Iris pigment epithelial cell (primary cell): Measurements from ENCODE around the gene TTR.

Source experiments
- DNase-seq: peaks from one replicate; pipeline ENCODE4 v3.0.0-alpha.2; 2011; ENCODE audit warnings: low read depth

TTR gene

DNA sequence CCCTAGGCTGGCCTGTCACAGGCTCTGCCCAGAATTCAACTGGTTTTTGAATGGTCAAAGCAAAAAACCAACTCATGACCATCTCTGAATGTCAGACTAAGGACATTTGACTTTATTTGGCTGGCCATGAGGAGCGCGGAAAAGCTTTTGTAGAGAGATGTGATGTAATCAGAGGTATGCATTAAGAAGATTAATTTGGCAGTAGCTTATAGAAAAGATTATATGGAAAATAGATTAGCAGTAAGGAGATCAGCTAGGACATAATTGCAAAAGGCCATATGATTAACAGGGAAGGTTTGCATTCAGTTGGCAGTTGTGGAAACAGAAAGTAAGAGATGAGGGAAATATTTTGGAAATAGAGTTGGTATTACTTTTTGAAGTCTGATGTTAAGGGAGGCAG lies 12.3 kb upstream of the TTR start:
- DNase-seq = no peak

- DNase-seq = peak; percentile 31
Observed at GRCh38 chr18:31581498-31582197, 10.0 kb upstream of the TTR start.

DNA sequence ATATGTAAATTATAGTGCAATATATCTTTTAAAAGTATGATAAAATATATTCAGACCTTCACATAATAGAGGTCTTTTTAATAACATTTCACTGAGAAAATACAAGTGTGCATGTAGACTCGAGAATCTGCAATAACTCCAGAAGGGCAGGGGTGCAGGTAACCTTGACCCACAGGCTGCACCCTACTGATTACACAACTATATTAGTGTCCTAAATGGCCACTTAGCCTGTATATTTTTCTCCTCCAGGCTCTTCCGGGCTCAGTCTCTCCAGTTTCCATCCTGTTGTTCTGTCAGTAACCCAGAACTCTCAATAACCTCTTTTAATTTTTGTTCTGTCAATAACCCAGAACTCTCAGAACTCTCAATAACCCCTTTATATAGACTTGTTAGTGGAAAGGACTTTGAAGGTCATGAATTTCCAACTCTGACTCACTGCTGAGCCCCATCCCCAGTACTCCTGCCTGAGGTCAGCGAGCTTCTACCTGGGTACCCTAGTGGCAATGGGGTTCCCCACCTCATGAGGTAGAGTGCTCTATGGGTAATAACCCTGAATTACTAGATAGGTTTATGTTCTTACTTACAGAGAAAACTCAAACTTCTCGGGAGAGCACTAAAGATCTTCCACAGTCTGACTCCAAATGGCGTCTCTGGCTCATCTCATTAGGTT lies 8.4 kb upstream of the TTR start:
- DNase-seq = no peak

- DNase-seq = no peak
Observed at GRCh38 chr18:31585991-31586390, 5.7 kb upstream of the TTR start.

DNA sequence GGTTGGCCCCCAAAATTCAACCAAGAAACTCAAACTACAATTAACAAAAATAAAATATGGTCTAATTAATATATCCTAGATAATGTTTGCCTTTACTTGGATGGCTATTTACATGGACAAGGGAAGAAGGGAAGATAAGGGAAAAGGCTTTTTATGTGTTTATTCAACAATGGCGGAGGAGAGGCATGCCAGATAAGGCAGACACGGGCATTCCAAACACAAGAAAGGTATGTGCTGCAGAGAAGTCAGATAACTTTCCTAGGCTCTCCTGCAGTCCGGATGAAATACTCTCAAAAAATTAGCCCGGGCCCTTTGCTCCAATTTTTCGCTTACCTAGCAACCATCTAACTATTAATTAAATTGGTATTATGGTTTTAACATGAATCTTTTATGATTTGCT lies 5.1 kb upstream of the TTR start:
- DNase-seq = no peak

DNA sequence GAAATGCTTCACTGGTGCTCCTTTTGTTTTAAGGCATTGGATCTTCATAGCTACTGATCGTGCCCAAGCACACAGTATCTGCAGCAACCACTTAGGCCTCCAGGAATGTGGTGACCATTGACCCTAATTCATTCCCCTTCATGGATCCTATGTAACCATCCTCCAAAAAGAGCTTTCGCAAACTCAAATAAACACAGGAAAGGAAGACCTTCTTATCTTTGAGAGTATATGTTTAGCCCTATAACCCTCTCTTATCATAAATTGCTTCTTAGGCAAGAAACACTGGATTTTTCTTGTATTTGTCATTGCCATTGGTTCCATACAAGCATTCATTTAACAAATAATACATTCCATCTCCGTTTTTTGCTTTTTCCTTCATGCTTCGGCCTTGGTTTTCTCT lies 4.1 kb upstream of the TTR start:
- no peak for DNase-seq

DNA sequence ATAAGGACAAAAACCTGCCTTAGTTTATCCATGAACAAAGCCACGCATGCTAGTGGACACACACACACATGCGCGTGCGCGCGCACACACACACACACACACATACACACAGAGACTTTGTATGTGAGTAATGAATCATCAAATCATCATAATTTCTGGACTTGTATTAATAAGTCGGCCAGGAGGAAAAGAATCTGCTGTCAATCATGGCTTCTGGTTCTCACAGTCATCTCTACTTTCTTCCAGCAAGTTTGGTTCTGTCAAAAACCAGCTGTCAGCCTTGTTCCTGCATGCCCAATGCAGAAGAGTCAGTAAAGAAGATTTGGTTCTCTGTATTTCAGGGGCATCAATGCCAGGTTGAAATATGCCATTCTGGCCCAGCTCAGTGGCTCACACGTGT lies 1.1 kb upstream of the TTR start:
- no peak for DNase-seq

GRCh38 chr18:31591113-31591512 lies 564 bp upstream of the TTR start:
- no peak for DNase-seq

DNA sequence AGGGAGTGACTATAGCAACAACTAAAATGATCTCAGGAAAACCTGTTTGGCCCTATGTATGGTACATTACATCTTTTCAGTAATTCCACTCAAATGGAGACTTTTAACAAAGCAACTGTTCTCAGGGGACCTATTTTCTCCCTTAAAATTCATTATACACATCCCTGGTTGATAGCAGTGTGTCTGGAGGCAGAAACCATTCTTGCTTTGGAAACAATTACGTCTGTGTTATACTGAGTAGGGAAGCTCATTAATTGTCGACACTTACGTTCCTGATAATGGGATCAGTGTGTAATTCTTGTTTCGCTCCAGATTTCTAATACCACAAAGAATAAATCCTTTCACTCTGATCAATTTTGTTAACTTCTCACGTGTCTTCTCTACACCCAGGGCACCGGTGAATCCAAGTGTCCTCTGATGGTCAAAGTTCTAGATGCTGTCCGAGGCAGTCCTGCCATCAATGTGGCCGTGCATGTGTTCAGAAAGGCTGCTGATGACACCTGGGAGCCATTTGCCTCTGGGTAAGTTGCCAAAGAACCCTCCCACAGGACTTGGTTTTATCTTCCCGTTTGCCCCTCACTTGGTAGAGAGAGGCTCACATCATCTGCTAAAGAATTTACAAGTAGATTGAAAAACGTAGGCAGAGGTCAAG lies 955 bp downstream of the TTR start:
- no peak for DNase-seq

GRCh38 chr18:31595121-31595771 lies 3.6 kb downstream of the TTR start:
- no peak for DNase-seq

DNA sequence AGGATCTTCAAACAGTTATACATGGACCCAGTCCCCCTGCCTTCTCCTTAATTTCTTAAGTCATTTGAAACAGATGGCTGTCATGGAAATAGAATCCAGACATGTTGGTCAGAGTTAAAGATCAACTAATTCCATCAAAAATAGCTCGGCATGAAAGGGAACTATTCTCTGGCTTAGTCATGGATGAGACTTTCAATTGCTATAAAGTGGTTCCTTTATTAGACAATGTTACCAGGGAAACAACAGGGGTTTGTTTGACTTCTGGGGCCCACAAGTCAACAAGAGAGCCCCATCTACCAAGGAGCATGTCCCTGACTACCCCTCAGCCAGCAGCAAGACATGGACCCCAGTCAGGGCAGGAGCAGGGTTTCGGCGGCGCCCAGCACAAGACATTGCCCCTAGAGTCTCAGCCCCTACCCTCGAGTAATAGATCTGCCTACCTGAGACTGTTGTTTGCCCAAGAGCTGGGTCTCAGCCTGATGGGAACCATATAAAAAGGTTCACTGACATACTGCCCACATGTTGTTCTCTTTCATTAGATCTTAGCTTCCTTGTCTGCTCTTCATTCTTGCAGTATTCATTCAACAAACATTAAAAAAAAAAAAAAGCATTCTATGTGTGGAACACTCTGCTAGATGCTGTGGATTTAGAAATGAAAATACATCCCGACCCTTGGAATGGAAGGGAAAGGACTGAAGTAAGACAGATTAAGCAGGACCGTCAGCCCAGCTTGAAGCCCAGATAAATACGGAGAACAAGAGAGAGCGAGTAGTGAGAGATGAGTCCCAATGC lies 4.6 kb downstream of the TTR start:
- peak; percentile 13 for DNase-seq

- peak; percentile 4 for DNase-seq
Observed at GRCh38 chr18:31598021-31598805, 6.5 kb downstream of the TTR start.

- DNase-seq = peak; percentile 49
Observed at GRCh38 chr18:31603315-31603714, 11.6 kb downstream of the TTR start.

- DNase-seq = no peak
Observed at GRCh38 chr18:31606265-31606664, 14.6 kb downstream of the TTR start.

DNA sequence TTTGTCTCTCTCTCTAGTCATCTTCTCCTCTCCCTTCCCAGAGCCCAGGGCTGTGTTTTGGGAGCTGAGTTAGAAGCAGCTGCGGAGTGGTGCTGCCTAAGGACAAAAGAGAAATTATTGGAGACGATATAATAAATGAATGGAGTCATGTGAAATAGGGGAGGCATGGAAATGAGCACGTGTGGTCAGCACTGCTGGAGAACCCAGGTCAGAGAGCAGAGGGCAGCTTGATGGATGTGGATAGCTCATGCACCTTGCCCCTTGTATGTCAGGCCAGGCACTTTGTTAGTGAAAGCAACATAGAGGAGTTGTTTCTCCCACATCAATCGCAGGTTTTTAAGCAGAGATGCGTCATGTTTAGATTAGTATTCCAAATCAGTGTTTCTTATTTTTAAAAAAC lies 15.7 kb downstream of the TTR start:
- DNase-seq = no peak

DNA sequence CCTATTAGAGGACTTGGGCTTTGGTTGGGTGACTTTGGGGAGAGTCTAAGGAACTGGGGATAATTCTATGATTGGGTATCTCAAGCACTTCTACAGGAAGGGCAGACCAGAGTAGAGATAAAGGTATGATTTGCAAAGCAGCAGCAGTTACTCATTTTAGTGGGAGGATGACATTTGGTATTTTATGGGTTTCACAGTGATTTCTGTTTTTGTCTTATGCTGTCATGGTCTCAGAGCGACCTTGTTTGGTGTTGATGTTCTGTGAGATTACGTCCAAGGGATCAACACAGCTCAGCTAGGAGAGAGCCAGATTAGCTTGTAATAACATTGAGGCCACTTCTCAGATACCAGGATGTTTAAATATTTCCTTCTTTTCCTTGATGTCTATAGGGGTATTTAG lies 18.2 kb downstream of the TTR start:
- DNase-seq = no peak

DNA sequence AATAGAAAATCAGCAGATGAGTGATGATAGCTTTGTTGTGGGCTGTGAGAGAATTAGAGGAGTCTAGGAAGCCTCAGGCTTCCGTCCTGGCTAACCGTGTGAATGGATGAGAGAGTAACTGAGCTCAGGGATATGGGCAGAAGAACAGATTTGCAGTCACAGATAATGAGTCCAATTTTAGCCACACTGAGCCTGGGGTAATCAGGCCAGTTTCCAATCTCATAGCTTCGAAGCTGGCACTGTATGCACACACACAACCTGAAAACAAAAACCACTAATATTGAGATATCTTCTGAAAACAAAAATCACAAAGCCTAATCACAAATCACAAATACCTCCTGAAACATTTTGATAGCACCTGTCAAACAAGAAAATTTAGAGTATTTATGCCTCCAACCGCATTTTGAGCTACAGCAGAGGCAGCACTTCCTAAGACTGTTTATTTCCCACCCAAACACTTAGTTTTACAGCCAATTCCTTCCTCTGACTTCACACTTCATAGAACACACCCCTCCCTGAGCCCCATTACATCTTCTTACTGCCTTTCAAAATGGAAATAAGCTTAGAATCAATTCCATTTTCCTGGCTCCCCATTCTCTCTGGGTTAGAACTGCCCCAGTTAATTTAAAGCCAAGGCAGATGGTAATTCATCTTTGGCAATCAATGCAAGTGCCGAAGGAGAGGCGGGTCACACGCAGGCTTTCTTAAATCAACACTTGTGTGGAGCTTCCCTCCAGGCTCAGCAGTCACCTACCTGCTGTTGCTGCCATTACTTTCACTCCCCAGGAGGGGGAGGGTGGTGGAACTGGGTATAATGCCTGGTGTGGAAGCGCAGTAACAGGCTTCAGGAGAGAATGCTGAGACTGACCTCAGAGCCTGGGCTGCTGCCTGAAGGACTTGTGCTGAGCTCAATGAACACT lies 18.9 kb downstream of the TTR start:
- peak; percentile 9 for DNase-seq

DNA sequence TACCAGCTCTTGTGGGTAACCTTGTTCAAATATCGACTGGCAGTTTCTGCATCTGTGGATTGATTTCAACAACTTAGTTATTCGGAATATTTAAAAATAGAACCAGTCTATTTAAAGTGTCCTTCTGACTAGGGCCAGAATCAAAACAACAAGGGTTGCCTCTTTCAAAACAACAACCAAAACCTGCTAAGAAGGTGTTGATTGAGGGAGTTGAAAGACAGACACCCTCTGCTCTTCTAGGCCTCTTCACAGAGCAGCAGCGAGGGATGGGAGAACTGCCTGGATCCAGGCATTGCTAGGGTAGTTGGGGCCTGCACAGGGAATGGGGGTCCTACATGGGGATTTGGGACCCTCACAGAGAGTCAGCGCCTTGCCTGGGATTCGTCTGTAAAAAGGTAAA lies 19.8 kb downstream of the TTR start:
- no peak for DNase-seq

DNA sequence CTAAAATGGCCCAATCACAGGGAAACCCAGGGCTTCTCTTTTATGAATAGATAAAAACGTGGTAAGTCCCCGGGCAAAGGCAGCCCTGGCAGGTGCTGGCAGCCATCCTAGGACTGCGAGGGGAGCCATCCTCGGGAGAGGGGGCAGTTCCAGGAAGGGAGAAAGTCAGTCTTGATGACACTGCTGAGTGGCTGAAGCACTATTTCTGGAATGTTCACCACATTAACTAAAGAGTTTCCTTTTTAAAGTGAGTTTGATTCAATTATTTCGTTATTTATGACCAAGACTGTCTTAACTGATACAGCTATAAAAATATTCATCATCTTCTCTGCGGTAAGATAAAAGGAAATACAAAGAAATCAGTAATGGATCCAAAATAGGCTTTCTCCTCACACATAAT lies 20.4 kb downstream of the TTR start:
- DNase-seq = no peak

DNA sequence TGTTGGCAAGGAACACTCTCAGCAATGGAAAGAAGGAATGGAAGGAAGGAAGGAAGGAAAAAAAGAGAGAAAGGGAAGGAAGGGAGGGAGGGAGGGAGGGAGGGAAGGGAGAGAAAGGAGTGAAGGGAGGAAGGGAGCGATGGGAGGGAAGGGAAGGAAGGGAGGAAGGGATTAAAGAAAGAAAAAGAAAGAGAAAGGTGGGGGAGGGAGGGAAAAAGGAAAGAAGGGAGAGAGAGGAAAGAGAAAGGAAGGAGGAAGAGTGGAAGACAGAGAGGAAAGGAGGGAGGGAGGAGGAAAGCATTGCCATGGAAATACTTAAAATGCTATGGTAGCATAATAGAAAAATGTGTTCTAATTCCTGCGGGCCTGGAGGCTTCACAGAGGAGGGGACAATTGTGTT lies 22.4 kb downstream of the TTR start:
- DNase-seq = no peak
